HFFc6 (cell line): ENCODE measurements around the gene PARP6. TPM values are rescaled to one million over a fixed set of nuclear protein-coding genes. Genes with fewer than 3 reads are reported as not detected.
A peak's percentile ranks its signal among the peaks of the same experiment; 100 is the strongest.

Experiments used
- DNase-seq: peaks from one replicate; pipeline ENCODE4 v3.0.0-alpha.2; 2018
- H3K27ac Mint-ChIP-seq: 2 replicates; pipeline ENCODE4 v1.8.0; 2020; ENCODE audit warnings: mild to moderate bottlenecking, mixed read lengths
- H3K27me3 Mint-ChIP-seq: 2 replicates; pipeline ENCODE4 v1.8.0; 2021; ENCODE audit warnings: mild to moderate bottlenecking, moderate library complexity, mixed read lengths; ENCODE audit not compliant: insufficient read depth
- H3K36me3 Mint-ChIP-seq: 2 replicates; pipeline ENCODE4 v1.8.0; 2021; ENCODE audit warnings: low read depth, mixed read lengths
- H3K4me1 Mint-ChIP-seq: 2 replicates; pipeline ENCODE4 v1.8.0; 2020; ENCODE audit warnings: low read depth, mixed read lengths
- H3K4me3 Mint-ChIP-seq: 2 replicates; pipeline ENCODE4 v1.8.0; 2020; ENCODE audit warnings: mild to moderate bottlenecking, moderate library complexity, mixed read lengths
- H3K9me3 Mint-ChIP-seq: 2 replicates; pipeline ENCODE4 v1.8.0; 2020; ENCODE audit warnings: mild to moderate bottlenecking, mixed read lengths
- CTCF ChIP-seq: fragments of 200-600 bp; sonication (generic); IDR thresholded peaks from 2 replicates; pipeline ENCODE4 v1.5.0; 2021; ENCODE audit warnings: antibody characterized with exemption, mild to moderate bottlenecking
- total RNA-seq, 6 experiments: library from RNA; stranded (reverse); fragmentation: NEBNext Ultra II Directional; extraction: Animal tissue kit (Norgen Biotek cat#: 25700); gene quantifications; 2 replicates in 1 of 6; 3 replicates in 5 of 6; pipeline ENCODE4 v1.2.3, GENCODE V29; 2021

The PARP6 gene
- total RNA-seq, 6 experiments from 2014 or later = 21.6 to 27.8 (median 24.6) TPM

- H3K9me3 Mint-ChIP-seq = no peaks in the 10 kb centered on the region
- peaks cover 17% of the 10 kb centered on the region for H3K27me3 Mint-ChIP-seq
- no peak overlapping the region for H3K4me3 Mint-ChIP-seq
- H3K4me1 Mint-ChIP-seq = peaks cover 61% of the 10 kb centered on the region
- peaks cover 47% of the 10 kb centered on the region for H3K36me3 Mint-ChIP-seq
- no peak for TF ChIP-seq CTCF
- no peak for DNase-seq
- peak overlapping the region; percentile 29 for H3K27ac Mint-ChIP-seq
These were observed 70.9 kb downstream of the PARP6 start for GRCh38 chr15:72201391-72201921.

- DNase-seq = no peak
- Mint-ChIP-seq H3K36me3 (peaks cover 45% of the 10 kb centered on the region), H3K4me1 (peaks cover 59% of the 10 kb centered on the region), H3K9me3 (no peaks in the 10 kb centered on the region), H3K27ac (peak overlapping the region; percentile 71), H3K4me3 (no peak overlapping the region), H3K27me3 (peaks cover 17% of the 10 kb centered on the region)
- TF ChIP-seq CTCF = no peak
These were observed 71.7 kb downstream of the PARP6 start for GRCh38 chr15:72200395-72201237.

GRCh38 chr15:72199721-72200212, 72.6 kb downstream of the PARP6 start:
- Mint-ChIP-seq H3K4me1 (peaks cover 51% of the 10 kb centered on the region), H3K27me3 (peaks cover 17% of the 10 kb centered on the region), H3K9me3 (no peaks in the 10 kb centered on the region), H3K4me3 (no peak overlapping the region), H3K27ac (peak overlapping the region; percentile 71), H3K36me3 (peaks cover 37% of the 10 kb centered on the region)
- TF ChIP-seq CTCF = peak; percentile 94
- peak; percentile 70 for DNase-seq

- H3K9me3 Mint-ChIP-seq = no peaks in the 10 kb centered on the region
- peaks cover 31% of the 10 kb centered on the region for H3K36me3 Mint-ChIP-seq
- DNase-seq = no peak
- TF ChIP-seq CTCF = no peak
- H3K27ac Mint-ChIP-seq = no peak overlapping the region
- H3K27me3 Mint-ChIP-seq = peaks cover 17% of the 10 kb centered on the region
- no peak overlapping the region for H3K4me3 Mint-ChIP-seq
- peaks cover 45% of the 10 kb centered on the region for H3K4me1 Mint-ChIP-seq
These were observed 73.2 kb downstream of the PARP6 start for GRCh38 chr15:72199205-72199515.

- no peak for DNase-seq
- peak overlapping the region; percentile 76; the same call in 1 of the 2 replicates for H3K4me3 Mint-ChIP-seq
- no peak for TF ChIP-seq CTCF
- H3K27ac Mint-ChIP-seq = peak overlapping the region; percentile 65
- no peaks in the 10 kb centered on the region for H3K9me3 Mint-ChIP-seq
- peaks cover 39% of the 10 kb centered on the region for H3K4me1 Mint-ChIP-seq
- peaks cover 28% of the 10 kb centered on the region for H3K36me3 Mint-ChIP-seq
- H3K27me3 Mint-ChIP-seq = peaks cover 17% of the 10 kb centered on the region
These were observed 73.8 kb downstream of the PARP6 start for GRCh38 chr15:72198356-72199204.
